ENCODE results near the gene MCF2L. TPM values are rescaled to one million over a fixed set of nuclear protein-coding genes. Genes with fewer than 3 reads are reported as not detected.

MCF2L gene
- total and polyA plus RNA-seq, 9 of the 15 experiments (the other 6 are each of a cell fraction or from before 2014, with no cell fraction given): 0.05 to 0.25 (median 0.18) TPM; not detected in 5

- H3K9me1 ChIP-seq (ENCODE audit: control insufficient read depth, insufficient read depth, low read length): no peaks in the 10 kb centered on the region
- ATAC-seq (no peak), FAIRE-seq (no peak), DNase-seq (ENCODE audit: extremely low read depth in 1 of 4, low spot score in 3 of 4) (no peak)
- in situ Hi-C loops (cut with MboI) (no loop called here), intact Hi-C loops (cut with micrococcal nuclease) (no loop called here)
- no TSS peak for BruUV-seq (replicated peaks)
- CTCF ChIA-PET (ENCODE audit: low intra/inter-chr PET ratio): no interaction called here
- no peak overlapping the region for H3K4me2 ChIP-seq (ENCODE audit: insufficient read depth, low read length)
- TF ChIP-seq ZNF407 (IDR thresholded peaks at IDR 0.05; ENCODE audit: low read depth) (no peak), FOXJ2 (tag; IDR thresholded peaks at IDR 0.05) (no peak), CHCHD3 (CRISPR knock-in tag; IDR thresholded peaks at IDR 0.05) (no peak), ZZZ3 (IDR thresholded peaks at IDR 0.05) (no peak), U2AF1 (optimal IDR thresholded peaks at IDR 0.05; ENCODE audit: low read depth, low read length) (no peak), ZNF589 (CRISPR knock-in tag; IDR thresholded peaks at IDR 0.05; ENCODE audit: low read depth) (no peak)
- peaks cover 3% of the 10 kb centered on the region; the same call in 1 of the 2 replicates for H4K20me1 ChIP-seq (replicated peaks; ENCODE audit: control insufficient read depth, insufficient read depth, low read length)
- no peaks in the 10 kb centered on the region for H3K9me3 ChIP-seq (replicated peaks; ENCODE audit: control insufficient read depth, insufficient read depth, low read depth, low read length)
- peaks cover 0 to 5% of the 10 kb centered on the region in 2 experiments; a peak in 1 of 5 replicates for H3K4me1 ChIP-seq (replicated peaks in 1 of 2; ENCODE audit: control insufficient read depth in 2 of 2, insufficient read depth in 2 of 2, low read length in 2 of 2)
- under 1% methylated on average over 16 of the region's 22 CpGs for WGBS (ENCODE audit: insufficient coverage, low coverage, missing lambda C conversion rate)
- no peaks in the 10 kb centered on the region for H3K36me3 ChIP-seq (ENCODE audit: control insufficient read depth, insufficient read depth, low read length)
- H3K4me3 ChIP-seq: no peak overlapping the region
- H3K9ac ChIP-seq (ENCODE audit: insufficient read depth in 1 of 2, low read depth in 2 of 2, low read length in 2 of 2): no peak overlapping the region
- no peak overlapping the region for H3K27ac ChIP-seq (ENCODE audit: extremely low read depth, low read depth, low read length)
- POLR2A ChIA-PET: interaction anchor here (1.0 kb wide), 1 partner anchor 12 kb away, joined by 3 read pairs; no protein-coding TSS in a partner anchor
- H2AFZ ChIP-seq (ENCODE audit: low read depth, low read length): no peak overlapping the region
- H3K27me3 ChIP-seq (ENCODE audit: control insufficient read depth in 2 of 2, insufficient read depth in 2 of 2, low read length in 2 of 2): peaks cover 16 to 61% of the 10 kb centered on the region in 2 experiments; a peak in 4 of 5 replicates
- H3K79me2 ChIP-seq (ENCODE audit: control insufficient read depth, insufficient read depth, low read length): no peaks in the 10 kb centered on the region
Measured at GRCh38 chr13:113015826-113016525, 47.0 kb downstream of the MCF2L start.

Data from K562 (cell line).